ENCODE results near the gene SPINK4.

Gene SPINK4

GRCh38 chr9:33242609-33243134, 2.7 kb downstream of the SPINK4 start:
- Histone ChIP-seq H3K9me3 (ENCODE audit: control insufficient read depth in 5 of 5, low read length in 5 of 5) (no peaks in the 10 kb centered on the region), H3K4me1 (ENCODE audit: control insufficient read depth in 5 of 5, insufficient read depth in 5 of 5, low read length in 5 of 5) (peaks cover 0 to 9% (median 0%) of the 10 kb centered on the region in 5 donors), H3K4me3 (ENCODE audit: low read depth in 1 of 5, low read length in 5 of 5) (no peak overlapping the region), H3K27ac (ENCODE audit: low read depth, low read length) (no peak overlapping the region), H3K36me3 (ENCODE audit: control insufficient read depth in 5 of 5, insufficient read depth in 5 of 5, low read length in 5 of 5) (peaks cover 0 to under 1% (median 0%) of the 10 kb centered on the region in 5 donors), H3K9ac (ENCODE audit: low read length in 5 of 5) (no peak overlapping the region), H3K27me3 (ENCODE audit: control insufficient read depth in 5 of 5, insufficient read depth in 4 of 5, low read length in 5 of 5) (peaks cover 0 to 3% (median 0%) of the 10 kb centered on the region in 5 donors)

GRCh38 chr9:33244137-33244784, 4.3 kb downstream of the SPINK4 start:
- Histone ChIP-seq H3K4me3 (ENCODE audit: low read depth in 1 of 5, low read length in 5 of 5) (no peak overlapping the region), H3K4me1 (ENCODE audit: control insufficient read depth in 5 of 5, insufficient read depth in 5 of 5, low read length in 5 of 5) (peaks cover 0 to 9% (median 0%) of the 10 kb centered on the region in 5 donors), H3K9me3 (ENCODE audit: control insufficient read depth in 5 of 5, low read length in 5 of 5) (no peaks in the 10 kb centered on the region), H3K27ac (ENCODE audit: low read depth, low read length) (no peak overlapping the region), H3K36me3 (ENCODE audit: control insufficient read depth in 5 of 5, insufficient read depth in 5 of 5, low read length in 5 of 5) (peaks cover 0 to 11% (median 5%) of the 10 kb centered on the region in 5 donors), H3K9ac (ENCODE audit: low read length in 5 of 5) (no peak overlapping the region), H3K27me3 (ENCODE audit: control insufficient read depth in 5 of 5, insufficient read depth in 4 of 5, low read length in 5 of 5) (peaks cover 0 to 3% (median 0%) of the 10 kb centered on the region in 5 donors)

GRCh38 chr9:33245341-33245740, 5.4 kb downstream of the SPINK4 start:
- Histone ChIP-seq H3K4me1 (ENCODE audit: control insufficient read depth in 5 of 5, insufficient read depth in 5 of 5, low read length in 5 of 5) (peaks cover 0 to 4% (median 0%) of the 10 kb centered on the region in 5 donors), H3K9ac (ENCODE audit: low read length in 5 of 5) (no peak overlapping the region), H3K9me3 (ENCODE audit: control insufficient read depth in 5 of 5, low read length in 5 of 5) (no peaks in the 10 kb centered on the region), H3K4me3 (ENCODE audit: low read depth in 1 of 5, low read length in 5 of 5) (no peak overlapping the region), H3K36me3 (ENCODE audit: control insufficient read depth in 5 of 5, insufficient read depth in 5 of 5, low read length in 5 of 5) (peaks cover 0 to 11% (median 7%) of the 10 kb centered on the region in 5 donors), H3K27ac (ENCODE audit: low read depth, low read length) (no peak overlapping the region), H3K27me3 (ENCODE audit: control insufficient read depth in 5 of 5, insufficient read depth in 4 of 5, low read length in 5 of 5) (peaks cover 0 to 3% (median 0%) of the 10 kb centered on the region in 5 donors)

- Histone ChIP-seq H3K27me3 (ENCODE audit: control insufficient read depth in 5 of 5, insufficient read depth in 4 of 5, low read length in 5 of 5) (peaks cover 0 to under 1% (median 0%) of the 10 kb centered on the region in 5 donors), H3K4me3 (ENCODE audit: low read depth in 1 of 5, low read length in 5 of 5) (no peak overlapping the region), H3K9me3 (ENCODE audit: control insufficient read depth in 5 of 5, low read length in 5 of 5) (no peaks in the 10 kb centered on the region), H3K27ac (ENCODE audit: low read depth, low read length) (no peak overlapping the region), H3K4me1 (ENCODE audit: control insufficient read depth in 5 of 5, insufficient read depth in 5 of 5, low read length in 5 of 5) (peaks cover 0 to 5% (median 0%) of the 10 kb centered on the region in 5 donors), H3K9ac (ENCODE audit: low read length in 5 of 5) (no peak overlapping the region), H3K36me3 (ENCODE audit: control insufficient read depth in 5 of 5, insufficient read depth in 5 of 5, low read length in 5 of 5) (peaks cover 0 to 15% (median 7%) of the 10 kb centered on the region in 5 donors)
Measured at GRCh38 chr9:33246269-33246860, 6.4 kb downstream of the SPINK4 start.

- Histone ChIP-seq H3K9me3 (ENCODE audit: control insufficient read depth in 5 of 5, low read length in 5 of 5) (no peaks in the 10 kb centered on the region), H3K4me1 (ENCODE audit: control insufficient read depth in 5 of 5, insufficient read depth in 5 of 5, low read length in 5 of 5) (peaks cover 0 to 5% (median 0%) of the 10 kb centered on the region in 5 donors), H3K36me3 (ENCODE audit: control insufficient read depth in 5 of 5, insufficient read depth in 5 of 5, low read length in 5 of 5) (peaks cover 0 to 31% (median 22%) of the 10 kb centered on the region in 5 donors), H3K27me3 (ENCODE audit: control insufficient read depth in 5 of 5, insufficient read depth in 4 of 5, low read length in 5 of 5) (no peaks in the 10 kb centered on the region), H3K9ac (ENCODE audit: low read length in 5 of 5) (no peak overlapping the region), H3K4me3 (ENCODE audit: low read depth in 1 of 5, low read length in 5 of 5) (no peak overlapping the region), H3K27ac (ENCODE audit: low read depth, low read length) (no peak overlapping the region)
Measured at GRCh38 chr9:33248606-33249005, 8.6 kb downstream of the SPINK4 start.

GRCh38 chr9:33249087-33249658, 9.2 kb downstream of the SPINK4 start:
- Histone ChIP-seq H3K9ac (ENCODE audit: low read length in 5 of 5) (peak overlapping the region in 1 of 5 donors; percentile 14), H3K9me3 (ENCODE audit: control insufficient read depth in 5 of 5, low read length in 5 of 5) (no peaks in the 10 kb centered on the region), H3K4me1 (ENCODE audit: control insufficient read depth in 5 of 5, insufficient read depth in 5 of 5, low read length in 5 of 5) (peaks cover 0 to 5% (median 0%) of the 10 kb centered on the region in 5 donors), H3K27me3 (ENCODE audit: control insufficient read depth in 5 of 5, insufficient read depth in 4 of 5, low read length in 5 of 5) (no peaks in the 10 kb centered on the region), H3K4me3 (ENCODE audit: low read depth in 1 of 5, low read length in 5 of 5) (no peak overlapping the region), H3K27ac (ENCODE audit: low read depth, low read length) (no peak overlapping the region), H3K36me3 (ENCODE audit: control insufficient read depth in 5 of 5, insufficient read depth in 5 of 5, low read length in 5 of 5) (peaks cover 0 to 36% (median 25%) of the 10 kb centered on the region in 5 donors)

GRCh38 chr9:33249983-33250382, 10.0 kb downstream of the SPINK4 start:
- Histone ChIP-seq H3K27ac (ENCODE audit: low read depth, low read length) (no peak overlapping the region), H3K36me3 (ENCODE audit: control insufficient read depth in 5 of 5, insufficient read depth in 5 of 5, low read length in 5 of 5) (peaks cover 0 to 44% (median 33%) of the 10 kb centered on the region in 5 donors), H3K4me1 (ENCODE audit: control insufficient read depth in 5 of 5, insufficient read depth in 5 of 5, low read length in 5 of 5) (peaks cover 0 to 5% (median 0%) of the 10 kb centered on the region in 5 donors)

GRCh38 chr9:33250458-33250995, 10.6 kb downstream of the SPINK4 start:
- Histone ChIP-seq H3K9ac (ENCODE audit: low read length in 5 of 5) (no peak overlapping the region), H3K27ac (ENCODE audit: low read depth, low read length) (no peak overlapping the region), H3K4me1 (ENCODE audit: control insufficient read depth in 5 of 5, insufficient read depth in 5 of 5, low read length in 5 of 5) (peaks cover 0 to 5% (median 0%) of the 10 kb centered on the region in 5 donors), H3K4me3 (ENCODE audit: low read depth in 1 of 5, low read length in 5 of 5) (no peak overlapping the region), H3K36me3 (ENCODE audit: control insufficient read depth in 5 of 5, insufficient read depth in 5 of 5, low read length in 5 of 5) (peaks cover under 1 to 50% (median 39%) of the 10 kb centered on the region in 5 donors), H3K27me3 (ENCODE audit: control insufficient read depth in 5 of 5, insufficient read depth in 4 of 5, low read length in 5 of 5) (no peaks in the 10 kb centered on the region), H3K9me3 (ENCODE audit: control insufficient read depth in 5 of 5, low read length in 5 of 5) (no peaks in the 10 kb centered on the region)

More at GRCh38 chr9:33249983-33250382, 10.0 kb downstream of the SPINK4 start:
- no peak overlapping the region for H3K4me3 ChIP-seq (ENCODE audit: low read depth in 1 of 5, low read length in 5 of 5)
- no peak overlapping the region for H3K9ac ChIP-seq (ENCODE audit: low read length in 5 of 5)
- H3K9me3 ChIP-seq (ENCODE audit: control insufficient read depth in 5 of 5, low read length in 5 of 5): no peaks in the 10 kb centered on the region
- no peaks in the 10 kb centered on the region for H3K27me3 ChIP-seq (ENCODE audit: control insufficient read depth in 5 of 5, insufficient read depth in 4 of 5, low read length in 5 of 5)

GRCh38 chr9:33254211-33254610, 14.2 kb downstream of the SPINK4 start:
- no peaks in the 10 kb centered on the region for H3K9me3 ChIP-seq (ENCODE audit: control insufficient read depth in 5 of 5, low read length in 5 of 5)
- H3K4me3 ChIP-seq (ENCODE audit: low read depth in 1 of 5, low read length in 5 of 5): no peak overlapping the region
- H3K36me3 ChIP-seq (ENCODE audit: control insufficient read depth in 5 of 5, insufficient read depth in 5 of 5, low read length in 5 of 5): peaks cover 17 to 80% (median 63%) of the 10 kb centered on the region in 5 donors
- H3K4me1 ChIP-seq (ENCODE audit: control insufficient read depth in 5 of 5, insufficient read depth in 5 of 5, low read length in 5 of 5): peaks cover 0 to 5% (median 0%) of the 10 kb centered on the region in 5 donors
- H3K27me3 ChIP-seq (ENCODE audit: control insufficient read depth in 5 of 5, insufficient read depth in 4 of 5, low read length in 5 of 5): no peaks in the 10 kb centered on the region
- no peak overlapping the region for H3K9ac ChIP-seq (ENCODE audit: low read length in 5 of 5)
- no peak overlapping the region for H3K27ac ChIP-seq (ENCODE audit: low read depth, low read length)
